K562 (cell line): ENCODE results near the gene LMO4. TPM values are rescaled to one million over a fixed set of nuclear protein-coding genes. Genes with fewer than 3 reads are reported as not detected.
A peak's percentile ranks its signal among the peaks of the same experiment; 100 is the strongest.

ENCODE experiments used
- CREB1 ChIP-seq, 2 experiments: sonication (generic) in 1 of 2; formaldehyde crosslinking in 1 of 2; IDR thresholded peaks; 2 replicates each; pipeline versions ENCODE4 v1.6.1 to v1.8.0; 2012 to 2022; ENCODE audit warnings: inconsistent platforms in 1 of 2, mild to moderate bottlenecking in 1 of 2, missing genetic modification reagents in 1 of 2, moderate library complexity in 1 of 2
- EGR1 ChIP-seq: fragments of 450-650 bp; conservative IDR thresholded peaks from 2 replicates; pipeline ENCODE4 v1.6.1; 2017; ENCODE audit warnings: mild to moderate bottlenecking
- HDAC1 ChIP-seq, 2 experiments: fragments of 450-650 bp; IDR thresholded peaks; 2 replicates each; pipeline ENCODE4 v1.6.1; 2016 to 2017; ENCODE audit warnings: inconsistent platforms in 1 of 2, mild to moderate bottlenecking in 1 of 2, moderate library complexity in 1 of 2
- KDM5B ChIP-seq: fragments of 200-600 bp; sonication (generic); IDR thresholded peaks from 2 replicates; pipeline ENCODE4 v1.6.1; 2012; ENCODE audit warnings: low read depth, mild to moderate bottlenecking, moderate library complexity, low read length, control low read depth, inconsistent platforms; ENCODE audit not compliant: insufficient replicate concordance
- NR2C1 ChIP-seq, 2 experiments: fragments of 450-650 bp; IDR thresholded peaks; 2 replicates each; pipeline ENCODE4 v1.6.1; 2017; ENCODE audit warnings: mild to moderate bottlenecking in 2 of 2, antibody characterized with exemption in 1 of 2, inconsistent platforms in 1 of 2, missing compliant biosample characterization in 1 of 2, missing genetic modification characterization in 1 of 2
- NRF1 ChIP-seq, 2 experiments: fragments of 450-650 bp; IDR thresholded peaks in 1 of 2; conservative IDR thresholded peaks in 1 of 2; 2 replicates each; pipeline ENCODE4 v1.6.1; 2014; ENCODE audit warnings: mild to moderate bottlenecking in 2 of 2
- RBBP5 ChIP-seq: fragments of 200-600 bp; sonication (generic); IDR thresholded peaks from 2 replicates; pipeline ENCODE4 v1.6.1; 2012; ENCODE audit warnings: borderline replicate concordance, mild to moderate bottlenecking, low read length, control low read depth, inconsistent platforms; ENCODE audit not compliant: insufficient read depth, poor library complexity, severe bottlenecking
- ZBTB7A ChIP-seq: IDR thresholded peaks from 2 replicates; pipeline ENCODE4 v1.6.1; 2011; ENCODE audit warnings: low read depth, mild to moderate bottlenecking, low read length, moderate library complexity, borderline replicate concordance; ENCODE audit not compliant: control insufficient read depth
- polyA plus RNA-seq, 8 experiments: library from polyadenylated mRNA; depleted of rRNA in 4 of 8; stranded (reverse) in 5 of 8; unstranded in 3 of 8; fragments of >200 nt; fragmentation: Nextera tagmentation in 2 of 8; fragmentation: Illumina TruSeq in 1 of 8; extraction: Ambion mirVana in 2 of 8; extraction: Trizol in 1 of 8; gene quantifications; 2 replicates each; pipeline versions ENCODE4 v1.2.1 to v1.2.3, GENCODE V29; 2011 to 2014; ENCODE audit warnings: inconsistent platforms in 1 of 8, missing spikeins in 1 of 8
- total RNA-seq, 7 experiments: library from RNA; depleted of rRNA in 6 of 7; stranded (reverse); fragments of >200 nt in 6 of 7; fragmentation: Illumina TruSeq in 2 of 7; extraction: Trizol in 2 of 7; gene quantifications; 2 replicates each; pipeline versions ENCODE4 v1.2.1 to v1.2.3, GENCODE V29; 2011 to 2021; ENCODE audit warnings: low replicate concordance in 1 of 7
- TF ChIP-seq, protein P1 (sequence below): sonication (generic); formaldehyde crosslinking; IDR thresholded peaks from 2 replicates; pipeline ENCODE4 v1.8.0; 2022; ENCODE audit warnings: mild to moderate bottlenecking, missing genetic modification reagents
- TF ChIP-seq, protein P2 (sequence below), 2 experiments: fragments of 450-650 bp; conservative IDR thresholded peaks; 2 replicates each; pipeline ENCODE4 v1.6.1; 2017; ENCODE audit warnings: mild to moderate bottlenecking in 2 of 2, moderate library complexity in 2 of 2
- TF ChIP-seq, protein P3 (sequence below), 3 experiments: fragments of 200-800 bp in 1 of 3; sonication (Bioruptor generic) in 1 of 3; sonication (generic) in 1 of 3; formaldehyde crosslinking in 1 of 3; IDR thresholded peaks; 2 replicates each; pipeline versions ENCODE4 v1.6.1 to v1.8.0; 2016 to 2022; ENCODE audit warnings: mild to moderate bottlenecking in 2 of 3, missing compliant biosample characterization in 2 of 3, missing genetic modification characterization in 2 of 3, missing genetic modification reagents in 1 of 3
- TF ChIP-seq, protein P4 (sequence below): fragments of 250-450 bp; sonication (Bioruptor Pico); IDR thresholded peaks from 2 replicates; pipeline ENCODE4 v1.9.0; 2021; ENCODE audit warnings: mild to moderate bottlenecking, inconsistent platforms

LMO4 gene
- total and polyA plus RNA-seq, 9 of the 15 experiments (the other 6 are each of a cell fraction or from before 2014, with no cell fraction given), result 3.1 to 35.3 (median 22.4) TPM

DNA sequence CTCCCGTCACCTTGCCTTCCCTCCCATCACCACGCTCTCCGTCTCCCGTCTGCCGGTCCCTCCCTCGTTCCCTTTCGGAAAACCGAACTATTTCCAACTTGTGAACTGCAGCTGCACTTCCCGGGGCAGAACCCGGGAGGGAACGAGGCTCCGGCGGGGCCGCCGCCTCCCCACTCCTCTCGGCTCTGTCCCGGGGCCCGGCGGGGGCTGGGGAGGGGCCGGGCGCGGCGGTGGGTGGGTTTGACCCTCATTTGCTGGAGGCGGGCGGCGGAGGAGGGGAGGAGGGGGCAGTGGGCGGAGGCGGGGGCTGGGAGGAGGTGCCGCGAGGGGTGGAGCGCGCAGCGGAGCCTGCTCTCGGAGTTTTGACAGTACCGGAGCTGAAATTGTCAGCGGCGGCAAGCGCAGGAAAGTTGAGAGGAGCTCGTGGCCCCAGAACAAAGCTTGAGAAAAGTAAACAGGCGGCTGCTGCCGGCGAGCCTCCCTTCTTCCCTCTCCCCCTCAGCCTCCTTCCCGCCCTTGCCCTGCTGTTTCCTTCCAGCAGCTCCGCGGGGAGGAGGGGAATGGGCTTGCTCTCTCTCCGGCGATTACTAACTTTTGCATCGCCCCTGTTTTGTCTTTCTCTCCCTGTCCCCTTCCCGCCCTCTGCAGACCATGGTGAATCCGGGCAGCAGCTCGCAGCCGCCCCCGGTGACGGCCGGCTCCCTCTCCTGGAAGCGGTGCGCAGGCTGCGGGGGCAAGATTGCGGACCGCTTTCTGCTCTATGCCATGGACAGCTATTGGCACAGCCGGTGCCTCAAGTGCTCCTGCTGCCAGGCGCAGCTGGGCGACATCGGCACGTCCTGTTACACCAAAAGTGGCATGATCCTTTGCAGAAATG, 2.9 kb downstream of the LMO4 start (continued):
- TF ChIP-seq NRF1 (conservative IDR thresholded peaks at IDR 0.05 in 1 of 2, IDR thresholded peaks at IDR 0.05 in 1 of 2), result peak; percentile 20 to 25; a peak in 1 of 4 replicates
- TF ChIP-seq, protein P1, sequence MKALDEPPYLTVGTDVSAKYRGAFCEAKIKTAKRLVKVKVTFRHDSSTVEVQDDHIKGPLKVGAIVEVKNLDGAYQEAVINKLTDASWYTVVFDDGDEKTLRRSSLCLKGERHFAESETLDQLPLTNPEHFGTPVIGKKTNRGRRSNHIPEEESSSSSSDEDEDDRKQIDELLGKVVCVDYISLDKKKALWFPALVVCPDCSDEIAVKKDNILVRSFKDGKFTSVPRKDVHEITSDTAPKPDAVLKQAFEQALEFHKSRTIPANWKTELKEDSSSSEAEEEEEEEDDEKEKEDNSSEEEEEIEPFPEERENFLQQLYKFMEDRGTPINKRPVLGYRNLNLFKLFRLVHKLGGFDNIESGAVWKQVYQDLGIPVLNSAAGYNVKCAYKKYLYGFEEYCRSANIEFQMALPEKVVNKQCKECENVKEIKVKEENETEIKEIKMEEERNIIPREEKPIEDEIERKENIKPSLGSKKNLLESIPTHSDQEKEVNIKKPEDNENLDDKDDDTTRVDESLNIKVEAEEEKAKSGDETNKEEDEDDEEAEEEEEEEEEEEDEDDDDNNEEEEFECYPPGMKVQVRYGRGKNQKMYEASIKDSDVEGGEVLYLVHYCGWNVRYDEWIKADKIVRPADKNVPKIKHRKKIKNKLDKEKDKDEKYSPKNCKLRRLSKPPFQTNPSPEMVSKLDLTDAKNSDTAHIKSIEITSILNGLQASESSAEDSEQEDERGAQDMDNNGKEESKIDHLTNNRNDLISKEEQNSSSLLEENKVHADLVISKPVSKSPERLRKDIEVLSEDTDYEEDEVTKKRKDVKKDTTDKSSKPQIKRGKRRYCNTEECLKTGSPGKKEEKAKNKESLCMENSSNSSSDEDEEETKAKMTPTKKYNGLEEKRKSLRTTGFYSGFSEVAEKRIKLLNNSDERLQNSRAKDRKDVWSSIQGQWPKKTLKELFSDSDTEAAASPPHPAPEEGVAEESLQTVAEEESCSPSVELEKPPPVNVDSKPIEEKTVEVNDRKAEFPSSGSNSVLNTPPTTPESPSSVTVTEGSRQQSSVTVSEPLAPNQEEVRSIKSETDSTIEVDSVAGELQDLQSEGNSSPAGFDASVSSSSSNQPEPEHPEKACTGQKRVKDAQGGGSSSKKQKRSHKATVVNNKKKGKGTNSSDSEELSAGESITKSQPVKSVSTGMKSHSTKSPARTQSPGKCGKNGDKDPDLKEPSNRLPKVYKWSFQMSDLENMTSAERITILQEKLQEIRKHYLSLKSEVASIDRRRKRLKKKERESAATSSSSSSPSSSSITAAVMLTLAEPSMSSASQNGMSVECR (CRISPR knock-in tag), result peak; percentile 59; the same call in 1 of the 2 replicates
- TF ChIP-seq KDM5B, result peak; percentile 43
- TF ChIP-seq NR2C1 (IDR thresholded peaks at IDR 0.05), result 0 out of 2 replicates have a peak, but pooled peaks have one; percentile 16
- TF ChIP-seq NR2C1 (tag; IDR thresholded peaks at IDR 0.05), result no peak
- peak in 1 of 2 experiments; percentile 26; a peak in 2 of 4 replicates for TF ChIP-seq HDAC1 (IDR thresholded peaks at IDR 0.05)
- peak; percentile 72 for TF ChIP-seq RBBP5
- peak; percentile 78; the same call in 1 of the 2 replicates for TF ChIP-seq ZBTB7A
- TF ChIP-seq, protein P2, sequence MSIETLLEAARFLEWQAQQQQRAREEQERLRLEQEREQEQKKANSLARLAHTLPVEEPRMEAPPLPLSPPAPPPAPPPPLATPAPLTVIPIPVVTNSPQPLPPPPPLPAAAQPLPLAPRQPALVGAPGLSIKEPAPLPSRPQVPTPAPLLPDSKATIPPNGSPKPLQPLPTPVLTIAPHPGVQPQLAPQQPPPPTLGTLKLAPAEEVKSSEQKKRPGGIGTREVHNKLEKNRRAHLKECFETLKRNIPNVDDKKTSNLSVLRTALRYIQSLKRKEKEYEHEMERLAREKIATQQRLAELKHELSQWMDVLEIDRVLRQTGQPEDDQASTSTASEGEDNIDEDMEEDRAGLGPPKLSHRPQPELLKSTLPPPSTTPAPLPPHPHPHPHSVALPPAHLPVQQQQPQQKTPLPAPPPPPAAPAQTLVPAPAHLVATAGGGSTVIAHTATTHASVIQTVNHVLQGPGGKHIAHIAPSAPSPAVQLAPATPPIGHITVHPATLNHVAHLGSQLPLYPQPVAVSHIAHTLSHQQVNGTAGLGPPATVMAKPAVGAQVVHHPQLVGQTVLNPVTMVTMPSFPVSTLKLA (conservative IDR thresholded peaks at IDR 0.05), result 0 out of 4 replicates have a peak, but pooled peaks of 1 of the 2 experiments have one; percentile 52
- peak; percentile 19; the same call in 1 of the 2 replicates for TF ChIP-seq CREB1 (IDR thresholded peaks at IDR 0.05)
- TF ChIP-seq CREB1 (CRISPR knock-in tag; IDR thresholded peaks at IDR 0.05), result no peak
- TF ChIP-seq, protein P3, sequence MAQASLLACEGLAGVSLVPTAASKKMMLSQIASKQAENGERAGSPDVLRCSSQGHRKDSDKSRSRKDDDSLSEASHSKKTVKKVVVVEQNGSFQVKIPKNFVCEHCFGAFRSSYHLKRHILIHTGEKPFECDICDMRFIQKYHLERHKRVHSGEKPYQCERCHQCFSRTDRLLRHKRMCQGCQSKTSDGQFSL (CRISPR knock-in tag; IDR thresholded peaks at IDR 0.05), result peak; percentile 11; the same call in 1 of the 2 replicates
- TF ChIP-seq, protein P3 (tag; IDR thresholded peaks at IDR 0.05), result no peak
- TF ChIP-seq, protein P4, sequence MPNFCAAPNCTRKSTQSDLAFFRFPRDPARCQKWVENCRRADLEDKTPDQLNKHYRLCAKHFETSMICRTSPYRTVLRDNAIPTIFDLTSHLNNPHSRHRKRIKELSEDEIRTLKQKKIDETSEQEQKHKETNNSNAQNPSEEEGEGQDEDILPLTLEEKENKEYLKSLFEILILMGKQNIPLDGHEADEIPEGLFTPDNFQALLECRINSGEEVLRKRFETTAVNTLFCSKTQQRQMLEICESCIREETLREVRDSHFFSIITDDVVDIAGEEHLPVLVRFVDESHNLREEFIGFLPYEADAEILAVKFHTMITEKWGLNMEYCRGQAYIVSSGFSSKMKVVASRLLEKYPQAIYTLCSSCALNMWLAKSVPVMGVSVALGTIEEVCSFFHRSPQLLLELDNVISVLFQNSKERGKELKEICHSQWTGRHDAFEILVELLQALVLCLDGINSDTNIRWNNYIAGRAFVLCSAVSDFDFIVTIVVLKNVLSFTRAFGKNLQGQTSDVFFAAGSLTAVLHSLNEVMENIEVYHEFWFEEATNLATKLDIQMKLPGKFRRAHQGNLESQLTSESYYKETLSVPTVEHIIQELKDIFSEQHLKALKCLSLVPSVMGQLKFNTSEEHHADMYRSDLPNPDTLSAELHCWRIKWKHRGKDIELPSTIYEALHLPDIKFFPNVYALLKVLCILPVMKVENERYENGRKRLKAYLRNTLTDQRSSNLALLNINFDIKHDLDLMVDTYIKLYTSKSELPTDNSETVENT, result 0 out of 2 replicates have a peak, but pooled peaks have one; percentile 12
- TF ChIP-seq EGR1, result peak; percentile 49
